Colonic mucosa (tissue), 4 donors: ENCODE data around the gene SLC27A5. TPM values are rescaled to one million over a fixed set of nuclear protein-coding genes. Genes with fewer than 3 reads are reported as not detected.

ENCODE experiments used
- DNase-seq: peaks from one replicate; pipeline ENCODE4 v3.0.0-alpha.2; 2020
- H3K27ac ChIP-seq: fragments of 200-600 bp; one replicate; pipeline ENCODE4 v1.8.0; 2021
- H3K27me3 ChIP-seq: fragments of 200-600 bp; one replicate; pipeline ENCODE4 v1.8.0; 2021
- H3K36me3 ChIP-seq: fragments of 200-600 bp; one replicate; pipeline ENCODE4 v1.8.0; 2021
- H3K4me1 ChIP-seq: fragments of 200-600 bp; one replicate; pipeline ENCODE4 v1.8.0; 2021; ENCODE audit warnings: mild to moderate bottlenecking
- H3K4me3 ChIP-seq: fragments of 200-600 bp; one replicate; pipeline ENCODE4 v1.8.0; 2021
- H3K9ac ChIP-seq, 2 donors: one replicate each; pipeline ENCODE4 v1.7.0; 2013; ENCODE audit warnings: control low read depth in 2 of 2, low read depth in 2 of 2, low read length in 2 of 2
- H3K9me3 ChIP-seq: fragments of 200-600 bp; one replicate; pipeline ENCODE4 v1.8.0; 2021
- intact Hi-C: fragments of 100-400 bp; cut with DNase I; formaldehyde crosslinking; loops from one replicate; pipeline ENCODE4 v1.14.1; 2022
- total RNA-seq, 2 donors: library from RNA; stranded (reverse); fragmentation: NEBNext Ultra II Directional in 1 of 2; extraction: Animal tissue kit (Norgen Biotek cat#: 25700) in 1 of 2; gene quantifications; one replicate each; pipeline ENCODE4 v1.2.1, GENCODE V29; 2021
- TF ChIP-seq, protein P1 (sequence below): fragments of 200-600 bp; IDR thresholded peaks from one replicate; pipeline ENCODE4 v1.8.0; 2022; ENCODE audit warnings: antibody characterized with exemption, mild to moderate bottlenecking
- donor health status: healthy.
- donor health status: DM: no; HTN: no; CAD: no.
- donor health status: DM: no; HTN: no; CAD: no.

Gene SLC27A5
- total RNA-seq, 2 donors from 2014 or later: 3.7 to 8.7 TPM

DNA sequence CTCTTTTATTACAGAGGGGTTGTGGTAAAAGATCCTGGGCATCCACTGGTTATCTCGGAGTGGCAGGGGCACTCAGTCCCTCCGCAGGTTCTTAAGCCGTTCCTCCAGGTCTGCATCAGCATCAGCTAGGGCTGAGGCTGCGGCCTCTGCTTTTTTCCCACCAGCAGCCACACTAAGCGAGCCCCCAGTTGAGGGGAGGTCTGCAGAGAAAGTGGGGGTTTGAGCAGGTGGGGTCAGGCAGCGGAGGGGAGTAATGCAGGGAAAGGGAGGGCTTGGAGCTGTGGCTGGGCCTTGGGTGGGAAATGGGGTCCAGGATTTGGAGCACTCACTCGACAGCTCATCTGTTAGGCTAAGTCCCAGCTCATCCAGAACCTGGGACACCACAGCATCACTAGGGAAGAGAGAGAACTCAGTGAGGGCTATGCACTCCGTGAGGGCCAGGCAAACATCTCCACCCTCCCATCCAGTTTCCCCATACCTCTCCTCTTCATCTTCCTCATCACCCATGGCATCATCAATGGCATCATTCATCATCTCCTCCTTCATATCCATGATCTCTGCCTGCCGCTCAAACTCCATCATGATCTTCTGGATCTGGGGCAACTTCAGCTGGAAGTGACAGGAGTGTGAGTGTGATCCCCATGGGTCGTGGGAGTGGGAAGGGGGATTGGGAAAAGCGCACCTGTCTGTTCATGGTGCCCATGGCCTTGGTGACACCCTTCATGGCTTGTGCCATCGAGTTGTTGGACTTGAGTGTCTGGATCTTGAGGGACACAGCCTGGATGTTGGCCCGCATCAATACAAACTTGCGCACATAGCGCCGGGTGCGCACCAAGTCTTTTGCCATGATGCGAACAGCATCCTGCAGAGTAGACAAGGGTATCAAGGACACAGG is 40.0 kb upstream of the SLC27A5 start:
- intact Hi-C loops: no loop called here
- no peak overlapping the region for H3K27ac ChIP-seq
- DNase-seq: no peak
- H3K9ac ChIP-seq: no peak overlapping the region
- TF ChIP-seq, protein P1, sequence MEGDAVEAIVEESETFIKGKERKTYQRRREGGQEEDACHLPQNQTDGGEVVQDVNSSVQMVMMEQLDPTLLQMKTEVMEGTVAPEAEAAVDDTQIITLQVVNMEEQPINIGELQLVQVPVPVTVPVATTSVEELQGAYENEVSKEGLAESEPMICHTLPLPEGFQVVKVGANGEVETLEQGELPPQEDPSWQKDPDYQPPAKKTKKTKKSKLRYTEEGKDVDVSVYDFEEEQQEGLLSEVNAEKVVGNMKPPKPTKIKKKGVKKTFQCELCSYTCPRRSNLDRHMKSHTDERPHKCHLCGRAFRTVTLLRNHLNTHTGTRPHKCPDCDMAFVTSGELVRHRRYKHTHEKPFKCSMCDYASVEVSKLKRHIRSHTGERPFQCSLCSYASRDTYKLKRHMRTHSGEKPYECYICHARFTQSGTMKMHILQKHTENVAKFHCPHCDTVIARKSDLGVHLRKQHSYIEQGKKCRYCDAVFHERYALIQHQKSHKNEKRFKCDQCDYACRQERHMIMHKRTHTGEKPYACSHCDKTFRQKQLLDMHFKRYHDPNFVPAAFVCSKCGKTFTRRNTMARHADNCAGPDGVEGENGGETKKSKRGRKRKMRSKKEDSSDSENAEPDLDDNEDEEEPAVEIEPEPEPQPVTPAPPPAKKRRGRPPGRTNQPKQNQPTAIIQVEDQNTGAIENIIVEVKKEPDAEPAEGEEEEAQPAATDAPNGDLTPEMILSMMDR: no peak
- H3K9me3 ChIP-seq: no peaks in the 10 kb centered on the region
- peaks cover 38% of the 10 kb centered on the region for H3K36me3 ChIP-seq
- no peak overlapping the region for H3K4me3 ChIP-seq
- H3K4me1 ChIP-seq: peaks cover 15% of the 10 kb centered on the region
- no peaks in the 10 kb centered on the region for H3K27me3 ChIP-seq

DNA sequence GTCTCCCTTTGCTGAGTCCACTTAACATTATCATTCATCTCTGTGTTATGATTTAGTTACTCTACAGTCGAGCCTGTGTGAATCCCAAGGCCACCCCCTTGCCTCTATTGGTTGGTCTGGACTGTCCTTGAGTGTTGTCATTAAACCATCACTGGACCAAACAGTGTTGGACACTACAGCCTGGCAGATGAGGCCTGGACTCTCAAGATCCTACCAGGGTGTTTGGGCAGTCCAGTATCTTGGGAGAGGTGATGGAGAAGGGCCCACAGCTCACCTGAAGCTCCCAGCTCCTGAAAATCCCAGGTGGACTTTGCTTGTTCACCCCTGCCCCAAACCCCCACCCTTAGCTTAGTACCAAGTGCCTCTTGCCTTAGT is 39.3 kb upstream of the SLC27A5 start:
- intact Hi-C loops: no loop called here
- H3K36me3 ChIP-seq: peaks cover 31% of the 10 kb centered on the region
- no peak overlapping the region for H3K4me3 ChIP-seq
- TF ChIP-seq, protein P1: no peak
- DNase-seq: no peak
- no peaks in the 10 kb centered on the region for H3K9me3 ChIP-seq
- H3K9ac ChIP-seq: no peak overlapping the region
- H3K4me1 ChIP-seq: peaks cover 17% of the 10 kb centered on the region
- no peaks in the 10 kb centered on the region for H3K27me3 ChIP-seq
- H3K27ac ChIP-seq: no peak overlapping the region

DNA sequence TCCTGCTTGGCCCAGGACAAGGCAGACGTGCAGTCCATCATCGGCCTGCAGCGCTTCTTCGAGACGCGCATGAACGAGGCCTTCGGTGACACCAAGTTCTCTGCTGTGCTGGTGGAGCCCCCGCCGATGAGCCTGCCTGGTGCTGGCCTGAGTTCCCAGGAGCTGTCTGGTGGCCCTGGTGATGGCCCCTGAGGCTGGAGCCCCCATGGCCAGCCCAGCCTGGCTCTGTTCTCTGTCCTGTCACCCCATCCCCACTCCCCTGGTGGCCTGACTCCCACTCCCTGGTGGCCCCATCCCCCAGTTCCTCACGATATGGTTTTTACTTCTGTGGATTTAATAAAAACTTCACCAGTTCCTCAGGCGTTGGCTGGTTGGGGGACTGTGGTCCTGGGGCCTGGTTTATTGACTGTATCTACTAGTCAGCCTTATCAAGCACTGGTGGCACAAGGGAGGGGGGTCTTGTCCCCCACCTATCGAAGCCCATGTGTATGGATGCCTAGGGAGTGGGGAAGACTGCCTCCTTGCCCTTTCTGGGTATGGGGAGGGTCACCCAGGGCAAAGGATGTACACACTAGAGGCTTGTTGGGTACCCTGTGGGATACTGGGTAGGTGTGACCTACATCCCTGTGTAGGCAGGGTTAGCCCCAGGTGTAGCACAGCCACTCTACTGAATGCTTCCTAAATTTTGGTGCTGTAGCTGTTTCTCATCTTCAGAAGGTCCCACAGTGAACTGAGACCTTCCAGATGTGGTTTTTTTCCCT is 38.8 kb upstream of the SLC27A5 start:
- DNase-seq: no peak
- Histone ChIP-seq H3K27ac (no peak overlapping the region), H3K9ac (no peak overlapping the region), H3K27me3 (no peaks in the 10 kb centered on the region), H3K4me3 (no peak overlapping the region), H3K36me3 (peaks cover 31% of the 10 kb centered on the region), H3K4me1 (peaks cover 22% of the 10 kb centered on the region), H3K9me3 (no peaks in the 10 kb centered on the region)
- TF ChIP-seq, protein P1: no peak
- intact Hi-C loops: no loop called here

DNA sequence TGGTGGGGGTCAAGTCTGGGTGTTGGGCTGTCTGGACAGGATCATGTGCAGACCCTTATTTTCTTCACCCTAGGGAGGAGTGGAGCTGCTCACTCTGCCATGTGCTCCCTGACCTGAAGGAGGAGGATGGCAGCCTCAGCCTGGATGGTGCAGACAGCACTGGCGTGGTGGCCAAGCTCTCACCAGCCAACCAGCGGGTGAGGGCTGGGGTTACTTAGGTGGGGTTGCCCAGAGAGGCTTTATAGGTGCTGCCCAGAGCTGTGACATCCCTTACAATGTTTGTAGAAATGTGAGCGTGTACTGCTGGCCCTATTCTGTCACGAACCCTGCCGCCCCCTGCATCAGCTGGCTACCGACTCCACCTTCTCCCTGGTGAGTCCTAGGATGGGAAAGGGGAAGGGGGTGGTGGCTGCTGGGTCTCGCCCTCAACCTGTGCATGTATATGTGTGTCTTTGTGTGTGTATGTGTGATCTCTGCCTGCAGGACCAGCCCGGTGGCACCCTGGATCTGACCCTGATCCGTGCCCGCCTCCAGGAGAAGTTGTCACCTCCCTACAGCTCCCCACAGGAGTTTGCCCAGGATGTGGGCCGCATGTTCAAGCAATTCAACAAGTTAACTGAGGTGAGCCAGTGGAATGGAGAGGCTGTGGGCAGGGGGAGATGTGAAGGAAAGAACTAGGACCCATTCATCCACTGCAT is 38.0 kb upstream of the SLC27A5 start:
- H3K36me3 ChIP-seq: peaks cover 31% of the 10 kb centered on the region
- H3K4me3 ChIP-seq: no peak overlapping the region
- H3K9ac ChIP-seq: no peak overlapping the region
- intact Hi-C loops: no loop called here
- no peaks in the 10 kb centered on the region for H3K9me3 ChIP-seq
- no peak for DNase-seq
- no peaks in the 10 kb centered on the region for H3K27me3 ChIP-seq
- TF ChIP-seq, protein P1: no peak
- H3K27ac ChIP-seq: no peak overlapping the region
- peaks cover 20% of the 10 kb centered on the region for H3K4me1 ChIP-seq

DNA sequence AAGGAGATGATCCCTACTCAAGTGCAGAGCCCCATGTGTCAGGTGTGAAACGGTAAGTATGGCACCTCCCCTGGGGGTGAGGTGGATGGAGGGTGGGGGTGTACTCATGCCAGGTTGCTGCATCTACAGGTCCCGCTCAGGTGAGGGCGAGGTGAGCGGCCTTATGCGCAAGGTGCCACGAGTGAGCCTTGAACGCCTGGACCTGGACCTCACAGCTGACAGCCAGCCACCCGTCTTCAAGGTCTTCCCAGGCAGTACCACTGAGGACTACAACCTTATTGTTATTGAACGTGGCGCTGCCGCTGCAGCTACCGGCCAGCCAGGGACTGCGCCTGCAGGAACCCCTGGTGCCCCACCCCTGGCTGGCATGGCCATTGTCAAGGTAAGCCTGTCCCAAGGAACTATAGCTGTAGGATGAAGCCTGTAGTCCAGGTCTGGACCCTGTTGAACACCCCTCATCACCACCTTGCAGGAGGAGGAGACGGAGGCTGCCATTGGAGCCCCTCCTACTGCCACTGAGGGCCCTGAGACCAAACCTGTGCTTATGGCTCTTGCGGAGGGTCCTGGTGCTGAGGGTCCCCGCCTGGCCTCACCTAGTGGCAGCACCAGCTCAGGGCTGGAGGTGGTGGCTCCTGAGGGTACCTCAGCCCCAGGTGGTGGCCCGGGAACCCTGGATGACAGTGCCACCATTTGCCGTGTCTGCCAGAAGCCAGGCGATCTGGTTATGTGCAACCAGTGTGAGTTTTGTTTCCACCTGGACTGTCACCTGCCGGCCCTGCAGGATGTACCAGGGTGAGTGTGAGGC is 37.3 kb upstream of the SLC27A5 start:
- no peak for DNase-seq
- no peaks in the 10 kb centered on the region for H3K9me3 ChIP-seq
- peaks cover 17% of the 10 kb centered on the region for H3K4me1 ChIP-seq
- TF ChIP-seq, protein P1: no peak
- H3K4me3 ChIP-seq: no peak overlapping the region
- H3K36me3 ChIP-seq: peaks cover 31% of the 10 kb centered on the region
- H3K27ac ChIP-seq: no peak overlapping the region
- no peaks in the 10 kb centered on the region for H3K27me3 ChIP-seq
- intact Hi-C loops: no loop called here
- H3K9ac ChIP-seq: no peak overlapping the region
